ENCODE results near the gene CBLB.

Gene CBLB

DNA sequence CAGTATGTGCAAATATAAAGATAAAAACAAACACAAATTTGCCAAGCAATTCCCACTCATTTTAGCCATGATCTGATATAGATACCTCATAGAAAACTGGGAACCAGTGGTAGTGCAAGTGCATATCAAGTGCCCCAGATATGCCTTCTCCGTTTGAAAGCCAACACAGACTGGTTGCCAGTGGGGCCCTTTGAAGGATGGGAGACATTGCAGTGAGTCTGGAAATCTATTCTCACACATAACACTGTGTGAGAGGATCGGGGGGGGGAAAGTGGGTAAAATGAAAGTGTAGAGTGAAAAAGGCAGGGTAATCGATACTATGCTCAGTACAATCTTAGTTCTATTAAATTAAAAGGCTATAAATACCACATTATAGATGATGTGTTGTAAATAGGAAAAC, 83.0 kb downstream of the CBLB start:
- TF ChIP-seq, protein P1, sequence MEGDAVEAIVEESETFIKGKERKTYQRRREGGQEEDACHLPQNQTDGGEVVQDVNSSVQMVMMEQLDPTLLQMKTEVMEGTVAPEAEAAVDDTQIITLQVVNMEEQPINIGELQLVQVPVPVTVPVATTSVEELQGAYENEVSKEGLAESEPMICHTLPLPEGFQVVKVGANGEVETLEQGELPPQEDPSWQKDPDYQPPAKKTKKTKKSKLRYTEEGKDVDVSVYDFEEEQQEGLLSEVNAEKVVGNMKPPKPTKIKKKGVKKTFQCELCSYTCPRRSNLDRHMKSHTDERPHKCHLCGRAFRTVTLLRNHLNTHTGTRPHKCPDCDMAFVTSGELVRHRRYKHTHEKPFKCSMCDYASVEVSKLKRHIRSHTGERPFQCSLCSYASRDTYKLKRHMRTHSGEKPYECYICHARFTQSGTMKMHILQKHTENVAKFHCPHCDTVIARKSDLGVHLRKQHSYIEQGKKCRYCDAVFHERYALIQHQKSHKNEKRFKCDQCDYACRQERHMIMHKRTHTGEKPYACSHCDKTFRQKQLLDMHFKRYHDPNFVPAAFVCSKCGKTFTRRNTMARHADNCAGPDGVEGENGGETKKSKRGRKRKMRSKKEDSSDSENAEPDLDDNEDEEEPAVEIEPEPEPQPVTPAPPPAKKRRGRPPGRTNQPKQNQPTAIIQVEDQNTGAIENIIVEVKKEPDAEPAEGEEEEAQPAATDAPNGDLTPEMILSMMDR (IDR thresholded peaks at IDR 0.05; ENCODE audit: low read depth, low read length, missing control alignments) = no peak
- no peak overlapping the region for H3K4me3 ChIP-seq (ENCODE audit: low read depth, low read length)
- no peak for DNase-seq (ENCODE audit: low read depth)

DNA sequence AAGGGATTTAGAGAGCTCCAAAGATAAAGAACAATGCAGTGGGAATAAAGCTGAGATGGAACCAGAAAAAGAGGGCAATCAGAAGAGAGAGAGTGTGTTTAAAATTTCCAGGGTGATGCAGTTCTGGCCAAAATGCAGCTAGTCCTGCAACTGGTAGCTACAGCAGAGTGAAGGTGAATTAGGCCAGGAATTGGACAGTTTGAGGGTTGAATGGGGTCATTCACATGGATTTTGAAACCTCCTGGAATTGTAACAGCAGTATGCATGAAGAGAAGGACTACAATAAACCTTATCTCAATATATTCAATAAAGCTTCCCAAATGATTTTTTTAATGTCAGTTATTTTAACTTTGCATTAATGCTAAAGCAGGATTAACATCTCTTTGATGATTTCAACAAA, 85.2 kb downstream of the CBLB start:
- TF ChIP-seq, protein P1 (IDR thresholded peaks at IDR 0.05; ENCODE audit: low read depth, low read length, missing control alignments) = no peak
- DNase-seq (ENCODE audit: low read depth) = no peak
- no peak overlapping the region for H3K4me3 ChIP-seq (ENCODE audit: low read depth, low read length)

- TF ChIP-seq, protein P1 (IDR thresholded peaks at IDR 0.05; ENCODE audit: low read depth, low read length, missing control alignments) = no peak
- no peak overlapping the region for H3K4me3 ChIP-seq (ENCODE audit: low read depth, low read length)
- DNase-seq (ENCODE audit: low read depth) = no peak
These were observed 86.9 kb downstream of the CBLB start for GRCh38 chr3:105781871-105782270.

DNA sequence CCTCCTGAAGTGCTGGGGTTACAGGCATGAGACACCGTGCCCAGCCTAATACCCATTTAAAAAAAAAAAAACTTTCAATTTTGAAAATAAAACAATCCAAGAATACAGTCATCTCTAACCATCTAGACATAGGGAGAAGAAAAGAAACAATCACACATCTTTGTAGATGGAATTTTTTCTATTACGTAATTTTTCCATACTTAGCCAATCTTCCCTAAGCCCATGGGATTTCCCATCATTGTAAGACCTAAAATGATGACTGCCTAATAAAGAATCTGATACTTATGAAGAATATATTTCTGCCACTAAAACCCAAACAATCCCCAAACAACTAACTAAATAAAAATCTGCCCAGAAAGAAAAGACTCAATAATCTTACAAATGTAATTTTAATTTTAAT, 88.7 kb downstream of the CBLB start:
- TF ChIP-seq, protein P1 (IDR thresholded peaks at IDR 0.05; ENCODE audit: low read depth, low read length, missing control alignments) = no peak
- DNase-seq (ENCODE audit: low read depth) = no peak
- H3K4me3 ChIP-seq (ENCODE audit: low read depth, low read length) = no peak overlapping the region

GRCh38 chr3:105775368-105775767, 93.4 kb downstream of the CBLB start:
- TF ChIP-seq, protein P1 (IDR thresholded peaks at IDR 0.05; ENCODE audit: low read depth, low read length, missing control alignments) = no peak
- DNase-seq (ENCODE audit: low read depth) = no peak
- H3K4me3 ChIP-seq (ENCODE audit: low read depth, low read length) = no peak overlapping the region

DNA sequence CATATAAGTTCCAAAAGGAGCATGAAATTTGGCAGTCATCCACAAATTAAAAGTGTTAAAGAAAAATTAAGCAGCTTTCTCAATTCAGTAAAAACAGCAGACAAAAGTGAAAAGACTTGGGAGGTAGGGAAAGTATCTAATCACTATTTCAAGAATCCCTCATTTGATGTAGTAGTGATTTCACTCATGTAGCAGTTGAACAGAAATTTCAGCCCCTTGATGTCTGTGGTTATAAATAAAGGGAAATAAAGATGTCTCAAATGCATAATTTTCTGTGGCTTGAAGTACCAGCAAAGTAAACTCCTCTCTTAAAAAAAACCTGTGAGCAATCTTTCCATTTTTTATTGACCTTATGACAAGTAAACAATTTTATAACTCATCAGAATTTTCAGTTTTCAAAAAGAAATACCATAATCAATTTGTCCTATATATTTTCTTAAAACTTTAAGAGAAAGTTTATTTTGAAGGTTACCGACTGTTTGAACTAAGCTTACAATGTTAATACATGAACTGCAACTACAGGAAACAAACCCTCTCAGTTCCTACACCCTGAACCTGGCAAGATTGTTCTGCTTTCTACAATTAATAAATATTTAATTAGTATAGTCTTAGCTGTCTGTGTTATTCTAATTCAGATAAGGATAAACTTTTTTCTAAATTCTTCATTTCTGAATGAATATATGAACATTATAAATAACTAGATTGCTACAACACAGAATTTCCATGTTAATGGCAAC, 94.2 kb downstream of the CBLB start:
- H3K4me3 ChIP-seq (ENCODE audit: low read depth, low read length) = no peak overlapping the region
- DNase-seq (ENCODE audit: low read depth) = no peak
- TF ChIP-seq, protein P1 (IDR thresholded peaks at IDR 0.05; ENCODE audit: low read depth, low read length, missing control alignments) = no peak

- TF ChIP-seq, protein P1 (IDR thresholded peaks at IDR 0.05; ENCODE audit: low read depth, low read length, missing control alignments) = no peak
- H3K4me3 ChIP-seq (ENCODE audit: low read depth, low read length) = no peak overlapping the region
- DNase-seq (ENCODE audit: low read depth) = no peak
These were observed 95.5 kb downstream of the CBLB start for GRCh38 chr3:105773291-105773690.

Measured in GM12864 (cell line).